Osteoblast (primary cell): ENCODE data around the gene ABHD17B. TPM values are rescaled to one million over a fixed set of nuclear protein-coding genes. Genes with fewer than 3 reads are reported as not detected.
"Not testable (repeated sequence)": the region's sequence is repeated elsewhere in the genome, so short reads cannot be mapped to it uniquely, and the experiment has no call there.

Experiments used
- DNase-seq: peaks from one replicate; pipeline ENCODE4 v3.0.0; 2011; ENCODE audit warnings: low spot score, mixed read lengths; ENCODE audit not compliant: insufficient read length; ENCODE audit errors: missing footprints
- H2AFZ ChIP-seq: 2 replicates; pipeline ENCODE4 v1.6.0; 2011; ENCODE audit warnings: mild to moderate bottlenecking, low read length
- H3K27ac ChIP-seq: 2 replicates; pipeline ENCODE4 v1.5.1; 2011; ENCODE audit warnings: mild to moderate bottlenecking, low read depth, low read length, moderate library complexity
- H3K27me3 ChIP-seq: 2 replicates; pipeline ENCODE4 v1.6.0; 2012; ENCODE audit warnings: mild to moderate bottlenecking, control low read depth, inconsistent platforms, low read length, moderate library complexity; ENCODE audit not compliant: insufficient read depth
- H3K36me3 ChIP-seq: 2 replicates; pipeline ENCODE4 v1.5.1; 2011; ENCODE audit warnings: mild to moderate bottlenecking, low read length, control low read depth, moderate library complexity; ENCODE audit not compliant: insufficient read depth
- H3K4me1 ChIP-seq: 2 replicates; pipeline ENCODE4 v1.5.1; 2011; ENCODE audit warnings: mild to moderate bottlenecking, low read length, control low read depth, moderate library complexity; ENCODE audit not compliant: insufficient read depth
- H3K4me2 ChIP-seq: 2 replicates; pipeline ENCODE4 v1.6.0; 2011; ENCODE audit warnings: mild to moderate bottlenecking, low read length; ENCODE audit not compliant: insufficient read depth
- H3K4me3 ChIP-seq: fragments of 200-600 bp; sonication (generic); 3 replicates; pipeline ENCODE4 v1.5.1; 2012; ENCODE audit warnings: mild to moderate bottlenecking, low read length, inconsistent platforms; ENCODE audit not compliant: insufficient read depth
- H3K79me2 ChIP-seq: 2 replicates; pipeline ENCODE4 v1.6.0; 2012; ENCODE audit warnings: mild to moderate bottlenecking, low read length, control low read depth, inconsistent platforms; ENCODE audit not compliant: insufficient read depth
- H3K9me3 ChIP-seq: 2 replicates; pipeline ENCODE4 v1.5.1; 2011; ENCODE audit warnings: low read depth, low read length, control low read depth
- H4K20me1 ChIP-seq: 2 replicates; pipeline ENCODE4 v1.6.0; 2012; ENCODE audit warnings: mild to moderate bottlenecking, low read length, control low read depth; ENCODE audit not compliant: insufficient read depth
- CTCF ChIP-seq: IDR thresholded peaks from 2 replicates; pipeline ENCODE4 v1.5.1; 2011; ENCODE audit warnings: mild to moderate bottlenecking, low read depth, low read length, moderate library complexity; ENCODE audit errors: extremely low read depth
- total RNA-seq: library from RNA; depleted of rRNA; stranded (reverse); fragments of >200 nt; gene quantifications from 2 replicates; pipeline ENCODE4 v1.2.3, GENCODE V29; 2012

The ABHD17B gene
- total RNA-seq = 21.4 and 21.8 TPM in 2 replicates

GRCh38 chr9:71911061-71911907 lies at the start of gene ABHD17B, which contains the start of gene C9orf85:
Gene ABHD17B, minus strand, starts transcription at chr9:71911193. Its CDS starts 36,113 bp downstream, at chr9:71875080.
Gene C9orf85, plus strand, starts transcription at chr9:71911639. Its CDS starts 96 bp downstream, at chr9:71911735.
- H3K27ac ChIP-seq = peak within 1 kb of the TSS; percentile 85
- peak within 1 kb of the TSS; percentile 77 for H3K4me3 ChIP-seq
- no peak for TF ChIP-seq CTCF
- peaks cover 20% of the 10 kb centered on the region for H3K4me1 ChIP-seq
- peak within 1 kb of the TSS; percentile 91 for H2AFZ ChIP-seq
- peaks cover 88% of the 10 kb centered on the region for H3K79me2 ChIP-seq
- H3K36me3 ChIP-seq = no peaks in the 10 kb centered on the region
- H3K4me2 ChIP-seq = peak within 1 kb of the TSS; percentile 86
- DNase-seq = peak; percentile 99
- H3K27me3 ChIP-seq = no peaks in the 10 kb centered on the region
- peaks cover 24% of the 10 kb centered on the region for H4K20me1 ChIP-seq
- no peaks in the 10 kb centered on the region for H3K9me3 ChIP-seq

GRCh38 chr9:71955300-71955915 lies 44.4 kb upstream of the ABHD17B start:
- no peak for DNase-seq
- no peaks in the 10 kb centered on the region for H3K4me1 ChIP-seq
- no peak overlapping the region for H3K27ac ChIP-seq
- H2AFZ ChIP-seq = no peak overlapping the region
- no peaks in the 10 kb centered on the region for H3K79me2 ChIP-seq
- no peak overlapping the region for H3K4me3 ChIP-seq
- no peaks in the 10 kb centered on the region for H3K27me3 ChIP-seq
- no peaks in the 10 kb centered on the region for H3K9me3 ChIP-seq
- no peaks in the 10 kb centered on the region for H4K20me1 ChIP-seq
- no peak overlapping the region for H3K4me2 ChIP-seq
- no peak for TF ChIP-seq CTCF
- H3K36me3 ChIP-seq = peaks cover 7% of the 10 kb centered on the region

- H4K20me1 ChIP-seq, H3K4me2 ChIP-seq, H3K27ac ChIP-seq, H3K4me3 ChIP-seq, H3K4me1 ChIP-seq, H3K9me3 ChIP-seq, H3K27me3 ChIP-seq, DNase-seq, H3K79me2 ChIP-seq, H2AFZ ChIP-seq: not testable (repeated sequence)
- H3K36me3 ChIP-seq = peaks cover 13% of the 10 kb centered on the region
Observed at GRCh38 chr9:71954652-71955051, 43.7 kb upstream of the ABHD17B start.

GRCh38 chr9:71944754-71945375 lies 33.9 kb upstream of the ABHD17B start:
- no peak for TF ChIP-seq CTCF
- Histone ChIP-seq H4K20me1 (no peaks in the 10 kb centered on the region), H3K4me2 (no peak overlapping the region), H3K79me2 (peaks cover 22% of the 10 kb centered on the region), H2AFZ (no peak overlapping the region), H3K27ac (no peak overlapping the region), H3K36me3 (peaks cover 4% of the 10 kb centered on the region), H3K27me3 (no peaks in the 10 kb centered on the region), H3K4me1 (peaks cover 23% of the 10 kb centered on the region), H3K9me3 (no peaks in the 10 kb centered on the region), H3K4me3 (no peak overlapping the region)
- DNase-seq = peak; percentile 44
